Inflammatory macrophage treated with lipopolysaccharide for 4 hours (primary cell): ENCODE results near the gene RBM33.
A peak's percentile ranks its signal among the peaks of the same experiment; 100 is the strongest.

Source experiments
- DNase-seq: peaks from one replicate; pipeline ENCODE4 v3.0.0-alpha.2; 2020

RBM33 gene

GRCh38 chr7:155624412-155624811 lies 20.0 kb upstream of the RBM33 start:
- DNase-seq: no peak

GRCh38 chr7:155625557-155625956 lies 18.9 kb upstream of the RBM33 start:
- DNase-seq: no peak

DNA sequence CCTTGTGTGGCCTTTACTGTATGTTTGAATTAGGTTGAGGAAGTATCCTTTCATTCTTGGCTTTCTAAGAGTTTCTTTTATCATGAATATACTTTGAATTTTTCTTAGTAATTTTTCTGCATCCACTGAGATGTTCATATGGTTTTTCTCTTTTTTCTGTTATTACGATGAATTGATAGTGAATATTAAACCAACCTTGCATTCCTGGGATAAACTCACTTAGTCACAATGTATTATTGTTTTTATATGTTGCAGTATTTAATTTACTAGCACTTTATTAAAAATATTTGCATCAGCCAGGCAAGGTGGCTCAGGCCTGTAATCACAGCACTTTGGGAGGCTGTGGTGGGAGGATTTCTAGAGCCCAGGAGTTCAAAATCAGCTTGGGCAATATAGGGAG lies 15.3 kb upstream of the RBM33 start:
- no peak for DNase-seq

DNA sequence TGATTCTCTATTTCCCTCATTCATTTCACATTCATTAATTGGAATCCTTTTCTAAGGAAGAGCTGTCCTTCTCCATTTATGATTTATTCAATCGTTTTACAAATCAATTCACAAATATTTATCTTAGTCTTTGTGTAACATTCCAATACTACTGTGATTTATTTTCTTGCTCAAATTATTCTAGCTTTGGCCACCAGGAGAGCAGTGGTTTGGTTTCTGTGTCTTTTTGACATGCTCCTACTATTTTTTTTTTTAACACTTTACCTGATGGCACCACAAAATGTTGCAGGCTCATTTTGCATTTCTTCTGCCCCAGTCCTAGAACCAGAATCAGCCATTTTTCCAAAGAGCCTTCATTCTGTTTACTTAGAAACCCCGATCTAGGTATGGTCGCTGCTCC lies 13.3 kb upstream of the RBM33 start:
- no peak for DNase-seq

- DNase-seq: no peak
These were observed 8.6 kb upstream of the RBM33 start for GRCh38 chr7:155635817-155636216.

DNA sequence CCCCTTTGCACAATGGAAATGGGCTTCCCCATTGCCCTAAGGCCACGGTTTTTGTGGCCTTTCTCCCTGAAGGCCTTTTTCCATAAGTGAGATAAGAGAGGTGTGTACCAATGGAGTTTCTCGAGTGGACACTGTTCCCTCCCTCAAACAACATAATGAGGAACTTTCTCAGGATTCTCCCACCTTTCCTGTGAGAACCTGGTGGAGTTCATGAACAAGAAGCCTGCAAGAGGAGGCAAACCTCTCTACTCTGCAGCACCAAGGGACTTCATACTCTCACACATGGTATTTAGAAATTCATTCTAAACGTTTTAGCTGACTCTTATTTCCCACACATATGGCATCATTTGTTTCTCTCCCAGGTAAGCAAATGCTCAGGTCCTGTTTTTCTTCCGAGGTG lies 7.3 kb upstream of the RBM33 start:
- DNase-seq: no peak

DNA sequence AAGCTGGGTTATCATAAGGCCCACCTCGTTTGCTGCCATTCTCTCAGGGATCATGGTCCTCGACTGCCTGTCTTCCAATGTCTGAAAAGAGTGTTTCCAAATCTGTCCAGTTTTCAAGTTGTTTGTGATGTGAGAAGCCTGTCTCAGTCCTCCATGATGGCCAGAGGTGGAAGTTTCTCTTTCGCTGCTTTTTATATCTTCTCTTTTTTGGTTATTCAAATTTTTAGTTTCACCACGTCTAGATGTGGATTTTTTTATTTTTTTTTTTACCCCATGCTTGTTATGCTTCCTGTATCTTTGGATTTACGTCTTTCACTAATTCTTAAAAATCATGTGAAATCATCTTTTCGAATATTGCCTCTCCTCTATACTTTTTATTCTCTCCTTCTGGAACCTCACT lies 6.1 kb upstream of the RBM33 start:
- DNase-seq: no peak

- no peak for DNase-seq
These were observed 4.4 kb upstream of the RBM33 start for GRCh38 chr7:155639958-155640520.

- no peak for DNase-seq
These were observed 3.8 kb upstream of the RBM33 start for GRCh38 chr7:155640629-155641028.

GRCh38 chr7:155643804-155644177 lies 670 bp upstream of the RBM33 start:
- DNase-seq: peak; percentile 26

DNA sequence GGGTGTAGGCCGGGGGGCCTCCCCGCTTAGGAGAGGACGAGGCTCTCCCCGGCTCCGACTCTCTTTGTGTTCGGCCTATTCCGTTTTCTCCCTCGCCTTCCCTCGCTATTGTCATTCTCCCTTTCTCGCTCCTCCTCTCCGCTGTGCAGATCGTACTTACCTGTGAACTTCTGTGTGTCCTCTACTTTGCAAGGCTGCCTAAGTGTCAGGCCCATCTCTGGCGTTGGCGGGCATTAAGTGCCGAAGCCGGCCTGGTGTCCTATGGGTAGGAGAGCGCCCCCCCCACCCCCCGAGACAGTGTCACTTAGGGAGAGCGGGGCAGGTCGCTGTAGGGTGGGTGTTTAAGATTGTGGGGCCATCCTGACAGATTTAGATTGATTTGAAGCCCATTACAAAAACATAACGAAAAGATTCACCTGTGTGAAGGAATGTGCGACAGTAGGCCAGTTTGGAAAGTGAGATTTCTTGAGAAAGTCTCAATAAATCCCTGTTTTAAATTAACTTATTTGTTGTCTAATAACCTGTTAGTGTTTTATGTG lies 579 bp downstream of the RBM33 start:
- peak; percentile 36 for DNase-seq

DNA sequence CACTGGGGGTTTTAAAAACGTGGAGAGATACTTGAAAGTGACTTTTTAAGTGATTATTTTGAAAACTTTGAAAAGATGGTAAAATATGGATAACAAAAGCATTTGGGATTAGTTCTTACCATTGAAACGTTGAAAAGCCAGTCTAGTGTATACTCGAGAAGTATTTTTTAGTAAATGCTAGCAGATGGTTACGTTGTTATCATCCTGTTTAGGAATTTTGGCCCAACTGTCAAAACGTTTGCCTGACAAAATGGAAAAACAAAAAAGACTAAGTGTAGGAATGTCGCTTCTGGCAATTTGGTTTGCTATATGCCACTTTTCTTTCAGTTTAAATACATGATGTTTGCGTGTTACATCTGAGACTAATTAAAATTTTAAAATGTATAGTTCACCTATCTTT lies 1.2 kb downstream of the RBM33 start:
- DNase-seq: no peak

- DNase-seq: no peak
These were observed 2.2 kb downstream of the RBM33 start for GRCh38 chr7:155646669-155647068.

DNA sequence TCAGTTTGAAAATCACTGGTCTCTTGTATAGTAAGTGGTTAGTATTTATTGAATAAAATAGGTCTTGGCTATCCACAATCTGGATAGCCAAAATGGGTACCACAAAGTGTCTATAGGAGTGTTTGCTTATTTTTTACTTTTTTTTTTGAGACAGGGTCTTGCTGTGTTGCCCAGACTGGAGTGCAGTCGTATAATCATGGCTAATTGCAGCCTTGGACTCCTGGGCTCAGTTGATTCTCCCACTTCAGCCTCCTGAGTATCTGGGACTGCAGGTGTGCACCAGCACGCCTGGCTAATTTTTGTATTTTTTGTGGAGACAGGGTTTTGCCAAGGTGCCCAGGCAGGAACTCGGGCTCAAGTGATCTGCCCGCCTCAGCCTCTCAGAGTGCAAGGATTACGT lies 2.8 kb downstream of the RBM33 start:
- no peak for DNase-seq

- no peak for DNase-seq
These were observed 3.3 kb downstream of the RBM33 start for GRCh38 chr7:155647734-155648133.

- DNase-seq: no peak
These were observed 4.4 kb downstream of the RBM33 start for GRCh38 chr7:155648752-155649339.

GRCh38 chr7:155649588-155649987 lies 5.1 kb downstream of the RBM33 start:
- DNase-seq: no peak

DNA sequence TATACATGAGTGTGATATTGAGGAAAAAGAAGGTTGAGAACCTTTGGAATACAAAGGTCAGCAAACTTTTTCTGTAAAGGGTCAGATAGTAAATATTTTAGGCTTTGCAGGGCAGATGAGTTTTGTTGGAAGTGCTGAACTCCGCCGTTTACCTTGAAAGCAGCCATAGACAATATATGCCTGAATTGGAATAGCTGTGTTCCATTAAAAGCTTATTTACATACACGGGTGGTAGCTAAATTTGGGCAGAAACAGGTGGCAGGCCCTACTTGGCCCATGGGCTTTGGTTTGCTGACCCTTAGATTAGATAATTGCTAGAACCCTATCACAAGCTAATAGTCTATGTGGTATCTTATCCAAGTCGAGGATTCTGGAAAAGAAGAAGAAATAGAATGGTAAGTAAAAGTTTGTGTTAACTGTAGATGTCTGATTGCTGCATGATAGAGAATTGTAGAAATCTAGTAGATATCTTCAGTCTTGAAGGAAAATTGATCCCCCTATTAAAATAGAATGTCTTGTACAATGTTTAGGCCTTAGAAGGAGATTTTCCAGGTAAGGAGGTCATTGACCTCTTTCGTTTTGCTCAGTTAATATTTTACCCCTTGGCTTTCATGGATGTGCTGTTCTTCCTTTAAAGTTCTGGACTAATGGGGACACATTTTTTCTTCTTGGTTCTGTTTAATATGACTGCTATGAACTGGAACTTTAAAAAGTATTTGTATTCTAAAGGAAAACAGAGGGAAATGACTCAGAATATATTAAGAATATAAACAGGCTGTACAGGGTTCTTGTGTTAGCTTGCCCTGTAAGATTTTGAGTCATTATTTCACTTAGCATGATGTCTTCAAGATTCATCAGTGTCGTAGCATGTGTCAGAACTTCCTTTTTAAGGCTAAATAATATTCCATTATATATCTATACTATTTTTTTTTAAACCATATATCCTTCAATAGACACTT lies 8.0 kb downstream of the RBM33 start:
- peak; percentile 16 for DNase-seq

DNA sequence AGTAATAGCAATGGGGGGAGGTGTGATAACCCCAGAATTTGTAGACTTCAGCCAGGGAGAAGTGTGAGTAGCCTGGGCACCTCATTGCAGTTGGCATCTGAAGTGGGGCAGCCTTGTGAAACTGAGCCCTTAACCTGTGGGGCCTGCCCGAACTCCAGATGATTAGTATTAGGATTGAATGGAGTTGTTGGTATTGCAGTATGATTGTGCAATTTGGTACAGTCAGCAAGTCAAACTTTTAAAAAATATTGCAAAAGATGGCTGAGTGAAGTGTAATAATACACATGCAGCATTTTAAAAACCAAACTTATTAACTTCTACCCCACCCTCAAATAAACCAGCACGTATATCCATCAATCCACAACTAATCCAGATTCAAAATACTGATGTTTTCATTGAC lies 9.3 kb downstream of the RBM33 start:
- peak; percentile 65 for DNase-seq

DNA sequence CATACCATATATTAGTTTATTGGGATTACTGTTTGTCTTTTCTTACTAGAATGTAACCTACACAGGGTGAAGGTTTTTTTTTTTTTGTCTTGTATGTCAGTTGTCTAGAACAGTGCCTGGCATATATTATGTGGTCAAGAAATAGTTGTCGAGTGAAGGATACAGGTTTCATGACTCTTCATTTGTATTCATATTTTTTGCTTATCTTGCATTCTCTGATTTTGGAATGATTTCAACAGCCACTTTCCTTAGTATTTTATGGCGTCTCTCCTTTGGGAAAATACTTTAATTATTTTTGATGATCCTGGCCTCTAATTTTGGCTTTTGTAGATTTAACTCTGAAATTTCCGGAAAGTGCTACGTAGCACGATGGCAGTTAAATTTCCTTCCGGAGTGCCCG lies 12.4 kb downstream of the RBM33 start:
- no peak for DNase-seq

DNA sequence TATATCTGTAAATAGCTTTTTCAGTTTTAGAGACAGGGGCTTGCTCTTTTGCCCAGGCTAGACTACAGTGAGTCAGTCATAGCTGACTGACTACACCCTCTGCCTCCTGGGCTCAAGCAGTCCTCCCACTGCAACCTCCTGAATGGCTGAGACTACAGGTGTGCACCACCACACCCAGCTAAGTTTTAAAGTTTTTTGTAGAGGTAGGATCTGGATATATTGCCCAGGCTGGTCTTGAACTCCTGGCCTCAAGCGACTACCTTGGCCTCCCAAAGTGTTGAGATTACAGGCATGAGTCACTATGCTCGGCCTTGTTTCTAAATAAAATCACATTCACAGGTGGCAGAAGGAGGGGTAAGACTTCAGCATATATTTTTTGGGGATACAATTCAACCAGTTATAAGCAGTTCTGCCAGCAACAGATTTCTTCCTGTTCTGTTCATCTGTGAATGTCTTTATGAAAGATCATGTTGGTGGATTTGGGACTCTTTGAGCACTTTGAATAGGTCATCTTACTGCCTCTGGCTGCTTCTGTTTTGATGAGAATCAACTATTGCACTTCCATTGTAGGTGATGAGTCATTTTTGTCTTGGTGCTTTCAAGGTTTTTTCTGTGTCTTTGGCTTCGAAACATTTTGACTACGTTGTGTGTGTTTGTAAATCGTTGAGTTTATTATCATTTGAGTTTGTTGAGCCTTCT lies 15.7 kb downstream of the RBM33 start:
- DNase-seq: peak; percentile 60

DNA sequence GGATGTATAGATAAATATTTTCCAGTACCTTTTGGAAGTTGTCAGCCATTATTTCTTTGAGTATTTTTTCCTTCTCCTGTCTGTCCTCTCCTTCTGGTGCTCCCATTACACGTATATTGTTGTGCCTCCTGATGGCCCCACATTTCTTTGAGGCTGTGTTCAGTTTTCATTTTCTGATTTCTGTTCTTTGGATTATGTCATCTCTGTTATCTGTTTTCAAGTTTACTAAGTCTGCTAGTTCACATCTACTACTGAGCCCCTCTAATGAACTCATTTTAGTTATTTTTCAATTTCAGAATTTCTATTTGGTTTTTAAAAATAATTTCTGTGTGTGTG lies 16.3 kb downstream of the RBM33 start:
- no peak for DNase-seq

- no peak for DNase-seq
These were observed 18.0 kb downstream of the RBM33 start for GRCh38 chr7:155662343-155663043.
